Naive thymus-derived CD8-positive, alpha-beta T cell (primary cell): Measurements from ENCODE around the gene MACROD1. TPM values are rescaled to one million over a fixed set of nuclear protein-coding genes. Genes with fewer than 3 reads are reported as not detected.

ENCODE experiments used
- ATAC-seq, 2 donors: fragments of 150-1000 bp; cut with Tn5 transposase in 1 of 2; sonication (Bioruptor Pico), chemical (Tn5 transposase) in 1 of 2; 1 replicate in 1 of 2; 2 replicates in 1 of 2; pipeline ENCODE4 v1.10.0; 2021; ENCODE audit warnings: mild to moderate bottlenecking in 2 of 2, moderate library complexity in 2 of 2
- POLR2A ChIA-PET: fragments of 350-600 bp; sonication (Branson Sonifier 250); formaldehyde crosslinking; loops from one replicate; lab custom pipeline; 2021; ENCODE audit warnings: antibody characterized with exemption; lab: Charles Lee
- DNase-seq, 10 donors: peaks; one replicate each; pipeline versions ENCODE4 v3.0.0 to v3.0.0-alpha.2; 2020 to 2022
- H3K27ac Mint-ChIP-seq, 10 donors: one replicate each; pipeline ENCODE4 v1.8.0; 2020 to 2022; ENCODE audit warnings: mild to moderate bottlenecking in 10 of 10, mixed read lengths in 10 of 10, moderate library complexity in 4 of 10, inconsistent platforms in 1 of 10
- H3K27me3 Mint-ChIP-seq, 5 donors: one replicate each; pipeline ENCODE4 v1.8.0; 2021 to 2022; ENCODE audit warnings: mixed read lengths in 5 of 5
- H3K36me3 Mint-ChIP-seq, 3 donors: one replicate each; pipeline ENCODE4 v1.8.0; 2020 to 2022; ENCODE audit warnings: mixed read lengths in 3 of 3, mild to moderate bottlenecking in 2 of 3, inconsistent platforms in 1 of 3
- H3K4me1 Mint-ChIP-seq, 4 donors: one replicate each; pipeline ENCODE4 v1.8.0; 2021 to 2022; ENCODE audit warnings: mixed read lengths in 4 of 4
- H3K4me3 Mint-ChIP-seq, 10 donors: one replicate each; pipeline ENCODE4 v1.8.0; 2020 to 2022; ENCODE audit warnings: mild to moderate bottlenecking in 10 of 10, mixed read lengths in 10 of 10, moderate library complexity in 6 of 10, inconsistent platforms in 1 of 10
- H3K9me3 Mint-ChIP-seq, 9 donors: one replicate each; pipeline ENCODE4 v1.8.0; 2020 to 2022; ENCODE audit warnings: mixed read lengths in 9 of 9, mild to moderate bottlenecking in 3 of 9, inconsistent platforms in 1 of 9, moderate library complexity in 1 of 9
- polyA plus RNA-seq, 3 donors: library from polyadenylated mRNA; unstranded; fragments of 300-500 nt; fragmentation: Illumina TruSeq; gene quantifications; one replicate each; pipeline ENCODE4 v1.2.3, GENCODE V29; 2021
- total RNA-seq, 8 experiments: library from RNA in 2 of 8; stranded (reverse) in 2 of 8; gene quantifications; one replicate each; pipeline ENCODE4 v1.2.3 and lab custom pipeline; 2021 to 2026

Gene MACROD1
- total and polyA plus RNA-seq, 5 experiments from 2014 or later: 7.3 to 14.4 (median 10.8) TPM

- ATAC-seq: no peak
- POLR2A ChIA-PET: no interaction called here
- no peaks in the 10 kb centered on the region for H3K9me3 Mint-ChIP-seq
Measured at GRCh38 chr11:64077607-64078006, 88.3 kb downstream of the MACROD1 start.

GRCh38 chr11:64076758-64077157, 89.2 kb downstream of the MACROD1 start:
- POLR2A ChIA-PET: no interaction called here
- no peak for DNase-seq
- H3K4me3 Mint-ChIP-seq: no peak overlapping the region
- no peak for ATAC-seq
- H3K9me3 Mint-ChIP-seq: no peaks in the 10 kb centered on the region
- no peaks in the 10 kb centered on the region for H3K27me3 Mint-ChIP-seq
- H3K27ac Mint-ChIP-seq: no peak overlapping the region
- H3K36me3 Mint-ChIP-seq: no peaks in the 10 kb centered on the region
- H3K4me1 Mint-ChIP-seq: peaks cover 0 to 4% (median 3%) of the 10 kb centered on the region in 4 donors

More at GRCh38 chr11:64077607-64078006, 88.3 kb downstream of the MACROD1 start:
- Mint-ChIP-seq H3K36me3 (no peaks in the 10 kb centered on the region), H3K4me3 (no peak overlapping the region), H3K4me1 (peaks cover 0 to 4% (median 3%) of the 10 kb centered on the region in 4 donors), H3K27ac (no peak overlapping the region), H3K27me3 (no peaks in the 10 kb centered on the region)
- no peak for DNase-seq

DNA sequence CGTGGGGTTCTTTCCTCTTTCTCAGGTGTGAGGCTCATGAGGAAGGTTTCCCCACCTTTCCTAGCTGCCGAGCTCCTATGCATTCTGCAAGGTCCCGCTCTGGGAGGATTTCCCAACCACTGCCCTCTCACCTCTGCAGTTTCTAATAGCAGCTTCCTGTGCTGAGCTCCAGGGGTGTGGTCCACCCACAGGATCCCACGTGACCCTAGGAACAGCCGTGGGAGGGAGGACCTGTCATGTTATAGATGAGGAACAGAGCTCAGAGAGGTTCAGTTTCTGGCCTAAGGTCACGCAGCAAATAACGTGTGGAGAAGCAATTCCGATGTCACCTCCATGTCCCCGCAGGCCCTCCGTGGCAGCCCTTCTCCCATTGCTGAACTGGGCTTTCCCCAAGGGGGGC, 91.7 kb downstream of the MACROD1 start:
- no peaks in the 10 kb centered on the region for H3K36me3 Mint-ChIP-seq
- POLR2A ChIA-PET: no interaction called here
- ATAC-seq (no peak), DNase-seq (no peak)
- H3K27ac Mint-ChIP-seq: no peak overlapping the region
- no peaks in the 10 kb centered on the region for H3K27me3 Mint-ChIP-seq
- H3K4me3 Mint-ChIP-seq: no peak overlapping the region
- no peaks in the 10 kb centered on the region for H3K9me3 Mint-ChIP-seq
- H3K4me1 Mint-ChIP-seq: peaks cover 0 to 4% (median 2%) of the 10 kb centered on the region in 4 donors

- no peak for ATAC-seq
- no peaks in the 10 kb centered on the region for H3K27me3 Mint-ChIP-seq
- no peaks in the 10 kb centered on the region for H3K9me3 Mint-ChIP-seq
- no peak overlapping the region for H3K4me3 Mint-ChIP-seq
- H3K4me1 Mint-ChIP-seq: peaks cover 0 to 4% (median 2%) of the 10 kb centered on the region in 4 donors
- DNase-seq: no peak
- no peak overlapping the region for H3K27ac Mint-ChIP-seq
- POLR2A ChIA-PET: no interaction called here
- H3K36me3 Mint-ChIP-seq: no peaks in the 10 kb centered on the region
Measured at GRCh38 chr11:64073542-64073941, 92.4 kb downstream of the MACROD1 start.

DNA sequence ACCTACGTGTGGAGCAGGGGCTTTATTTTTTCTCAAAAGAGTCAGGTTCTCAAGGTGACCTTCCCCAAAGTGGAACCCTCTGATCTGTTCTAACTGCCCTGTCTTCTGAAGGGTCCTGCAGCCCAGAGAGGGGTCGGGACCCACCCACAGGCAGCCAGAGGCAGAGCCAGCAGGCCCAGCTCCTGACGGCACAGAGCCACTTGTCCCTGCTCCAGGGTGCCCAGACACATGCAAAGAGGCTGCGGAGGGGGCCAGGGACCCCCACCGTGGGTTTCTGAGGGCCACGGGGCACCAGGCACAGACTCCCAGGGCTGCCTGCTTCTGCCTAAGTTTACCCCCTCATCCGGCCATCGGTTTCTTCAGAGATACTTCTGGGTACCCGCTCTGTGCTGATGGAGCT, 93.0 kb downstream of the MACROD1 start:
- POLR2A ChIA-PET: no interaction called here
- no peak overlapping the region for H3K4me3 Mint-ChIP-seq
- ATAC-seq (no peak), DNase-seq (no peak)
- peaks cover 0 to 7% (median 3%) of the 10 kb centered on the region in 4 donors for H3K4me1 Mint-ChIP-seq
- H3K9me3 Mint-ChIP-seq: no peaks in the 10 kb centered on the region
- no peaks in the 10 kb centered on the region for H3K27me3 Mint-ChIP-seq
- H3K27ac Mint-ChIP-seq: peak overlapping the region in 1 of 10 donors; percentile 43
- no peaks in the 10 kb centered on the region for H3K36me3 Mint-ChIP-seq

- Mint-ChIP-seq H3K36me3 (no peaks in the 10 kb centered on the region), H3K4me3 (no peak overlapping the region), H3K9me3 (no peaks in the 10 kb centered on the region), H3K4me1 (peaks cover 0 to 11% (median 5%) of the 10 kb centered on the region in 4 donors), H3K27ac (peak overlapping the region in 1 of 10 donors; percentile 43), H3K27me3 (no peaks in the 10 kb centered on the region)
- DNase-seq (no peak), ATAC-seq (no peak)
- POLR2A ChIA-PET: no interaction called here
Measured at GRCh38 chr11:64072403-64072802, 93.5 kb downstream of the MACROD1 start.

DNA sequence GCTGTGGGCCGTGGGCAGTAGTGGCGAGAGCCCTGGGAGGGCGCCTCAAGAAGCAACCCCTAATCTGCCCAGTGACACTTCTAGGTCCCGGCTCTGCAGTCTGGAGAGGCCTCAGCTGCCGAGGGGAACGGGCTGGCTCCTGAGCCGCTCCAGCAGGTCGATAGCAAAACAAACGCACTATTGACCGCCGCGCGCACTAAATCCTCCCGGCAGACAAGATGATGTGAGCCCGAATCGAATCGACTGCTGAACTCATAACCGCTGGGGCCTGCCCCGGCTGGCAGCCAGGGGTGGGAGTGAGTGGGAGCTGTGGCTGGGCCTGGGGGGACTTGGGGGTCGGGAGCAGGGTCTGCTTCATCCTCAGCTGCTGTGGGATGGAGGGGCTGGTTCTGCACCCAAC, 94.1 kb downstream of the MACROD1 start:
- H3K27ac Mint-ChIP-seq: peak overlapping the region in 1 of 10 donors; percentile 57
- POLR2A ChIA-PET: no interaction called here
- H3K36me3 Mint-ChIP-seq: no peaks in the 10 kb centered on the region
- peaks cover 0 to 13% (median 5%) of the 10 kb centered on the region in 4 donors for H3K4me1 Mint-ChIP-seq
- H3K4me3 Mint-ChIP-seq: no peak overlapping the region
- ATAC-seq: no peak
- H3K9me3 Mint-ChIP-seq: no peaks in the 10 kb centered on the region
- no peak for DNase-seq
- H3K27me3 Mint-ChIP-seq: no peaks in the 10 kb centered on the region

GRCh38 chr11:64070314-64070681, 95.6 kb downstream of the MACROD1 start:
- Mint-ChIP-seq H3K4me3 (no peak overlapping the region), H3K4me1 (peaks cover 1 to 17% (median 7%) of the 10 kb centered on the region in 4 donors), H3K36me3 (no peaks in the 10 kb centered on the region), H3K27me3 (no peaks in the 10 kb centered on the region), H3K9me3 (no peaks in the 10 kb centered on the region), H3K27ac (peak overlapping the region in 1 of 10 donors; percentile 57)
- DNase-seq: no peak
- POLR2A ChIA-PET: no interaction called here
- no peak for ATAC-seq

GRCh38 chr11:64069401-64070313, 96.3 kb downstream of the MACROD1 start:
- H3K4me3 Mint-ChIP-seq: no peak overlapping the region
- peak overlapping the region in 1 of 10 donors; percentile 57 for H3K27ac Mint-ChIP-seq
- H3K36me3 Mint-ChIP-seq: no peaks in the 10 kb centered on the region
- H3K27me3 Mint-ChIP-seq: no peaks in the 10 kb centered on the region
- ATAC-seq: no peak
- DNase-seq: no peak
- H3K4me1 Mint-ChIP-seq: peaks cover 3 to 17% (median 7%) of the 10 kb centered on the region in 4 donors
- no peaks in the 10 kb centered on the region for H3K9me3 Mint-ChIP-seq
- POLR2A ChIA-PET: no interaction called here

- Mint-ChIP-seq H3K36me3 (no peaks in the 10 kb centered on the region), H3K27ac (peak overlapping the region in 2 of 10 donors; percentile 8 to 9), H3K27me3 (no peaks in the 10 kb centered on the region), H3K4me1 (peaks cover 3 to 13% (median 5%) of the 10 kb centered on the region in 4 donors), H3K9me3 (no peaks in the 10 kb centered on the region), H3K4me3 (no peak overlapping the region)
- POLR2A ChIA-PET: no interaction called here
- DNase-seq (no peak), ATAC-seq (no peak)
Measured at GRCh38 chr11:64068705-64069400, 97.1 kb downstream of the MACROD1 start.

DNA sequence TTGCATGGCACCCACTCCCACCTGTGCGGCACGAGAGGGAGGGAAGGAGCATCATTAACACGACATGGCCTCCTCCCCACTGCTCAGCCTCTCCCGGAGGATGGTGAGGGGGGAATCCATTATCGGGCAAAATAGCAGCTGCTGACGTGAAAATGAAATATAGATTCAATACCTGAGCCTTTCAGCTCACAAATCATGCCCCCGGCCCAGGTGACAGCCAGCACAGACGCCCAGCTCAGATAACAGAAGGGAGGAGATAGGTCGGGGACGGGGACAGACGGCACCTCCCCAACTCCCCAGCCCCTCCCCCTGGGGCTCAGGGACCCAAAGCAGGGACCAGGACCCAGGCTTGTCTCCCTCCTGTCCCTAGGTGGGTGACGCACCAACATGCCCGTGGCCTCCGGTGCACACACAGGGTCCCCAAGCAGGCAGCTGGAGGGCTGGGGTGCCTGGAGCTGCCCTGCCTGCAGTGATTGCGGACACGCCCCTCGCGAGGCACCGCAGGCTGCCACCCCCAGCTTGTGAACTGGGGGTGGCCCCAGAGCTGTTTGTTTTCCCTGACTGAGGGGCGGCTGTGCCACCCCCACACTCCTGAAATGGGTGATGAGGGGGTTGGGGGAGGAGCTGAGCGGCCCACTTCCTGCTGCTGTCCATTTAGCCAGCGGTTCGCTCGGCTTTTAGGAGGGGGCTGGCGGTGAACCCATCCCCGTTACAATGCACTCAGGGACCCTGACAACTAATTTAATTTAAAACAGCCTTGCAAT, 98.5 kb downstream of the MACROD1 start:
- peak; percentile 84 to 85 for ATAC-seq
- Mint-ChIP-seq H3K4me1 (peaks cover 3 to 13% (median 5%) of the 10 kb centered on the region in 4 donors), H3K9me3 (no peaks in the 10 kb centered on the region), H3K27ac (peak overlapping the region in 6 of 10 donors; percentile 11 to 71 (median 55)), H3K36me3 (no peaks in the 10 kb centered on the region), H3K27me3 (peaks cover 0 to 5% (median 0%) of the 10 kb centered on the region in 5 donors), H3K4me3 (peak overlapping the region in 5 of 10 donors; percentile 6 to 64 (median 27))
- peak in 8 of 10 donors; percentile 9 to 67 (median 28) for DNase-seq
- POLR2A ChIA-PET: interaction anchor here (0.6 kb wide), 1 partner anchor 139 kb away, joined by 3 read pairs; the partner anchor contains the start of gene FERMT3

GRCh38 chr11:64065712-64066111, 100.2 kb downstream of the MACROD1 start:
- Mint-ChIP-seq H3K4me3 (no peak overlapping the region), H3K4me1 (peaks cover 4 to 19% (median 12%) of the 10 kb centered on the region in 4 donors), H3K27me3 (peaks cover 0 to 10% (median 5%) of the 10 kb centered on the region in 5 donors), H3K36me3 (no peaks in the 10 kb centered on the region), H3K9me3 (no peaks in the 10 kb centered on the region), H3K27ac (no peak overlapping the region)
- ATAC-seq (no peak), DNase-seq (no peak)
- POLR2A ChIA-PET: no interaction called here
